ENCODE data around the gene KCNAB2. TPM values are rescaled to one million over a fixed set of nuclear protein-coding genes. Genes with fewer than 3 reads are reported as not detected.

Gene KCNAB2
- total RNA-seq, 1 donor from 2014 or later: 3.3 TPM

DNA sequence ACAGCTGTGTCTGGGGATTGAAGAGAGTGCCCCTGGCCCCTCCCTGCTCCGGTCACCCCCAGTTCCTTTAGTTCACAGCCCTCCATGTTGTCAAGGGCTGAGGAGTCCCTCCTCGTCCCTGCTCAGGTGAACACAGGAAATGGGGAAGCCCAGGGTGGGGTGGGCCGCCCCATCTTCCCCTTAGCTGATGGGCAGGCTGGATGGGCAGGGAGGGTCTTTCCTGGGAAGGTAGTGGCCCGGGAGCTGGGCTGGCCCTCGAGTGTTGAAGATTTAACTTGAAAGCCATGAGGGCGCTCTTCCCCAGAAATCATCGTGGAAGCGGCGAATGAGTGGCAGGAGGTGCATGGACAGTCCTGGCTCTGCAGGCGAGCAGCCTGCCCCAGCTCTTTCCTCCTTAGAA lies 35.1 kb upstream of the KCNAB2 start:
- no peak for TF ChIP-seq CTCF (conservative IDR thresholded peaks at IDR 0.05; ENCODE audit: low read depth, low read length)

GRCh38 chr1:6011161-6011945 lies 34.3 kb upstream of the KCNAB2 start:
- TF ChIP-seq CTCF (conservative IDR thresholded peaks at IDR 0.05; ENCODE audit: low read depth, low read length): no peak
- no peak overlapping the region for H3K4me3 ChIP-seq (ENCODE audit: low read depth, low read length)
- no peak for DNase-seq (ENCODE audit: low read depth)

More for the DNA sequence above, 35.1 kb upstream of the KCNAB2 start:
- no peak for DNase-seq (ENCODE audit: low read depth)
- H3K4me3 ChIP-seq (ENCODE audit: low read depth, low read length): no peak overlapping the region

DNA sequence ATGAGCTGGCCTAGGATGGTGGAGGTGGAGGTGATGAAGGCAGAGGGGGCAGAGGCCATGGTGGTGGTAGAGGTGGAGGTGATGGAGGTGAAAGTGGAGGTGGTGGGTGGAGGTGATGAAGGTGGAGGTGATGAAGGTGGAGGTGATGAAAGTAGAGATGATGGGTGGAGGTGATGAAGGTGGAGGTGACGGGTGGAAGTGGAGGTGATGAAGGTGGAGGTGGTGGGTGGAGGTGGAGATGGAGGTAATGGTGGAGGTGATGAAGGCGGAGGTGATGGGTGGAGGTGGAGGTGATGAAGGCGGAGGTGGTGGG lies 33.8 kb upstream of the KCNAB2 start:
- no peak for DNase-seq (ENCODE audit: low read depth)
- TF ChIP-seq CTCF (conservative IDR thresholded peaks at IDR 0.05; ENCODE audit: low read depth, low read length): no peak

GRCh38 chr1:6012529-6013318 lies 33.0 kb upstream of the KCNAB2 start:
- DNase-seq (ENCODE audit: low read depth): no peak
- no peak overlapping the region for H3K4me3 ChIP-seq (ENCODE audit: low read depth, low read length)
- no peak for TF ChIP-seq CTCF (conservative IDR thresholded peaks at IDR 0.05; ENCODE audit: low read depth, low read length)

More for the DNA sequence above, 33.8 kb upstream of the KCNAB2 start:
- no peak overlapping the region for H3K4me3 ChIP-seq (ENCODE audit: low read depth, low read length)

GRCh38 chr1:6013491-6013890 lies 32.2 kb upstream of the KCNAB2 start:
- no peak for TF ChIP-seq CTCF (conservative IDR thresholded peaks at IDR 0.05; ENCODE audit: low read depth, low read length)
- no peak overlapping the region for H3K4me3 ChIP-seq (ENCODE audit: low read depth, low read length)

DNA sequence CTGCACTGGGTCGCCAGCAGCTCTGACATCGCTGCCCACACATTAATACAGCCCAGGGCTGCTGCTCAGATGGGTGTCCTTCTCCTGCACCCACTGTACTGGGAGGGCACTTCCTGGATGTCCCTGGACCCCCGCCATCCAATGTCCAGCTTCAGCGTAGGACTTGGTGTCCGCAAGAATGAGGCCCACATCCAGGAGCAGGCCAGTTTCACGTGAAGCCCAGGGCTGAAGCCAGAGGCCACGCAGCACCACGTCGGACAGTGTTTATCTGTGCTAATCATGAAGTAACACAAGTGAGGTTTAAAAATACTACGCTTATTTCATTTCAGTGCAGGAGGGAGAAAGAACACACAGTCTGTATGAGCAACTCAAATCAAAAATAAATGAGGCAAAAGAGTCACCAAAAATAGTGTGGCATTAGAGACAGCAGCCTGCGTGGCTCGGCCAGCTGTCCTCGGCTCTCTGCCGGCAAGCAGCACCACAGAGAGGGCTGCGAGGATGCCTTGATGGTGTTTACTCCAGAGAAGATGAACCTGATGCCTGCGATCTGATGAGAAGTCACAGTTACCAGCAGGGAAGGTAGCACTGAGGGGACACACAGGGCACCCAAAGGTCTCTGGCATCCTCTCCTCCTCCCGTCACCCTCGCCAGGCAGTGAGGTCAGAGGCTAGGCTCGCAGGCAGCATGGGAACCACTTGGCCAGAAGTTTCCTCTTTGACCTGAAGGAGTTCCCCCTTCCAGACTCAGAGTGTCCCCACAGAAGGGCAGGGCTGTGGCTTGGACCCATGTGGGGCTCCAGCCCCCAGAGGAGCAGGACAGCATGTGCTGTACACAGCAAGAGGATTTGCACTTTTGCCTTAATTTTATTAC lies 31.3 kb upstream of the KCNAB2 start:
- TF ChIP-seq CTCF (conservative IDR thresholded peaks at IDR 0.05; ENCODE audit: low read depth, low read length): no peak
- DNase-seq (ENCODE audit: low read depth): no peak
- no peak overlapping the region for H3K4me3 ChIP-seq (ENCODE audit: low read depth, low read length)

More at GRCh38 chr1:6013491-6013890, 32.2 kb upstream of the KCNAB2 start:
- DNase-seq (ENCODE audit: low read depth): no peak

Data from epithelial cell of proximal tubule (primary cell).